Stimulated activated CD8-positive, alpha-beta memory T cell treated with anti-CD3 and anti-CD28 coated beads, Interleukin-15, amount 100 ng/mL, for 24 hours (primary cell): ENCODE data around the gene ADAMTSL2.

Experiments
- DNase-seq: peaks from one replicate; pipeline ENCODE4 v3.0.0-alpha.2; 2020; ENCODE audit warnings: low read depth

ADAMTSL2 gene

GRCh38 chr9:133499892-133500270, 34.6 kb upstream of the ADAMTSL2 start:
- DNase-seq: no peak

GRCh38 chr9:133502112-133502511, 32.4 kb upstream of the ADAMTSL2 start:
- no peak for DNase-seq

- no peak for DNase-seq
Measured at GRCh38 chr9:133505186-133505830, 29.2 kb upstream of the ADAMTSL2 start.

- DNase-seq: no peak
Measured at GRCh38 chr9:133505901-133506652, 28.4 kb upstream of the ADAMTSL2 start.

DNA sequence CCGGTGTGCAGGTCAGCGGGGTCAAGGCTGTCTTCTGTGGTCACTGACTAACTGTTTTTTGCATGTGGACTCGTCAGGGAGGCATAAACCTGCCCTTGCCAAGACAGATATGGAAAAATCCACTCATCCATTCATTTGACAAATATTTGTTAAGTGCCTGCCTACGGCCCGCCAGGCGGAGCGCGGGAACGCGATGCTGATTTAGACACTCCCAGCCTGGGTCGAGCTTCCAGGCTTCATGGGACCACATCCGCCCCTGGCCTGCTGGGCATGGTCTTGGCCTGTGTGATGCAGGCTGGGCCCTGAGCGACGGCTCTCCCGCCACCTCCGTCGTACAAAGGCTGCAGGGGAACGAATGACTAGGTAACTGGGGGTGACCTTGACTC, 27.9 kb upstream of the ADAMTSL2 start:
- no peak for DNase-seq

- no peak for DNase-seq
Measured at GRCh38 chr9:133507246-133507965, 27.1 kb upstream of the ADAMTSL2 start.

GRCh38 chr9:133508046-133508445, 26.5 kb upstream of the ADAMTSL2 start:
- no peak for DNase-seq

DNA sequence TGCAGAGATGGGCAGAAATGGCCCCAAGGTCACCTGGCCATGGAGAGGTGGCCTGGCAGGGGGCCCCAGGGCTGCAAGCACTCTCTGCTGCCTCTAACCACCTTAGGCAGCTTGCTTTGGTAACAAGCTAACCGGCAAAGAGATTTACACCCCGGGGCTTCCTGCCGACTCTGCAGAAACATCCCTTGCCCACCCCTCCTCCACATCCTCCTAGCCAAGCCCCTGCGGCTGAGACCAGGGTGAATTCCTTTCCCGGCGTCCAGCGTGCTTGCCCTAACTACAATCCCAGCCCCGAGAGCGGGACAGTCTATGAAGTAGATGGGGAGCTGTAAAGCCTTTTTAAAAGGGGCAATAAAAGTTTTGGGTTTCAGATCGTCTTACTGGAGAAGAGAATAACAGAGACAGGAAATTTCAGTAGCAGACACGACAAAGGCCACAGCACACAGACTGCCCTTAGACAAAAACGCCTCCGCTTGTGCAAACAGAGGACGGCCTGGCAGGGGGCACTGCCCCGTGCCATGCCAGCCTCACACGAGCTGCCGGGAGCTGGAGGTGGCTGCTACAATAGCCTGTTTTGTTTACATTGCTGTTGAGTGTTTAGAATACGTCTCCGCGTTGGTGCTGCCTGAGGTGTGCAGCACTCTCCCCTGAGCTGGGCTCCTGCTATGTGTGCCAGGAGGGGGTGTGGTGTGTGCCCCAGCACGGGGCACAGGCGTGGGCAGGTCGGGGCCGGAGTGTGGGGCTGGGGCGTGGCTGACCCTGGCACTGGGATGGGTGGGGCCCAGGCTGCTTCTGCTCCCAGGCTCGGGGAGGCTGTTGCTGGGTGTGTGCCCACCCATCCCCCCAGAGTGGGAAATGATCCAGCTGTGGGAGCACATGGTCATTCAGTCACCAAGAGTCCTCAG, 25.1 kb upstream of the ADAMTSL2 start:
- DNase-seq: no peak

DNA sequence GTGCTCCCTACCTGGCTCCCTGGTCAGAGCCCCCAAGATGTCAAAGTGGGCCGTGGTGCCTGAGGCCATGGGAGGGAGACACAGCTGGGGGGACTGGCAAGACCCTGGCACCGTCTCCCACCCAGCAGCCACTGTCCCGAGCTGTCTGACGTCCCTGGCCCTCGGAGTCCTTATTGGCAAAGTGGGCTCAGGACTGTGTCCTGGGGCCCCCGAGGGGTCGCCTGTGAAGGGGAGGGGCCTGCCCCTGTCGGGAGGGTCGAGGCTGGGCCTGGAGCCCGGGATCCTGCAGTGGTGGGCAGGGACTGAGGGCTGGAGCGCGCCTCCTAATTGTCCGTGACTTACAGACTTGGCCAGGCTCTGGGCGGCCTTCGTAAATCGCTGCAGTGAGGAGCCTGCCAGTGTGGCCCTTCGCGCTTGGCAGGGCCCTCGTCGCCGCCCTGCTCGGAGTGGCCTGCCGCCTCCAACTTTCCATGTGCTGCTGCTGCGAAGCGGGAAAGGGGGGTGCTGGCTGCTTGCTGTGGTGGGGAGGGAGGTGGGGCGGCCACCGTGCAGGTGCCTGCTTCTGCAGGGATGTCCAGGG, 23.5 kb upstream of the ADAMTSL2 start:
- DNase-seq: no peak

- DNase-seq: no peak
Measured at GRCh38 chr9:133511607-133512006, 22.9 kb upstream of the ADAMTSL2 start.

GRCh38 chr9:133512253-133513213, 22.0 kb upstream of the ADAMTSL2 start:
- no peak for DNase-seq

GRCh38 chr9:133513214-133514100, 21.0 kb upstream of the ADAMTSL2 start:
- DNase-seq: no peak

DNA sequence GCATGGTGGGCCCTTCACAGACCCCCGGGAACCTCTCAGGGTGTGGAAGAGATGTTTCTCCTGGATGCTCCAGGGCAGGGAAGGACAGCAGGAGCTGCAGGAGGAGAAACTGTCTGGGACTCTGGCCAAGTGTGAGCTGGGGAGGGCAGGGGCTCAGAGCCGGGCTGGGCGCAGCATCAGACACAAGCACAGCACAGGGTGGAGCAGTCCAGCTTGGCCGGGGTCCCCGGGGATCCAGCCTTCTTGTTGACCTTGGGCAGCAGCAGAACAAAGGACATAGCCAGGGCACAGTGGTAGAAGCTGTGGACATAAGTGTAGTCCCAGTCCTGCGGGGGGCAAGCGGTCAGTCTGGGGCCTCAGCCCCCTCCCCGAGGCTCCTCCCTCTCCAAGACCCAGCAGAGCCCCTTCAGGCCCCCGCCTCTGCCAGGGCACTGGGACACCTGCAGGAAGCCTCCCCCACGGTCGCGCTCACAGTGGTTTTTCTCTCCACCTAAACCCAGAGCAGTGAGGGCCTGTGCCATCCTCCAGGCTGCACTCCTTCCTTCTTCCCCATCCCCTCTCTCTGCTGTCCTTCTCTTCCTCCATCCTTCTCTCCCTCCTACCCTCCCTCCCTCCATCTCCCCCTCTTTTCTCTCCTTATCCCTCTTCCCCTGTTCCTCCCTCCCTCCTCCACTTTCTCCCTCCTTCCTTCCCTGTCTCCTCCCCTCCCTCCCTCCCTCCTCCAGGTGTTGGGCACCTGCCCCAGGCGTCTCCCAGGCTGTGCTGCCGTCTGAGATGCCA, 19.9 kb upstream of the ADAMTSL2 start:
- DNase-seq: no peak

GRCh38 chr9:133515240-133515610, 19.3 kb upstream of the ADAMTSL2 start:
- DNase-seq: no peak

GRCh38 chr9:133515615-133516255, 18.8 kb upstream of the ADAMTSL2 start:
- DNase-seq: no peak

DNA sequence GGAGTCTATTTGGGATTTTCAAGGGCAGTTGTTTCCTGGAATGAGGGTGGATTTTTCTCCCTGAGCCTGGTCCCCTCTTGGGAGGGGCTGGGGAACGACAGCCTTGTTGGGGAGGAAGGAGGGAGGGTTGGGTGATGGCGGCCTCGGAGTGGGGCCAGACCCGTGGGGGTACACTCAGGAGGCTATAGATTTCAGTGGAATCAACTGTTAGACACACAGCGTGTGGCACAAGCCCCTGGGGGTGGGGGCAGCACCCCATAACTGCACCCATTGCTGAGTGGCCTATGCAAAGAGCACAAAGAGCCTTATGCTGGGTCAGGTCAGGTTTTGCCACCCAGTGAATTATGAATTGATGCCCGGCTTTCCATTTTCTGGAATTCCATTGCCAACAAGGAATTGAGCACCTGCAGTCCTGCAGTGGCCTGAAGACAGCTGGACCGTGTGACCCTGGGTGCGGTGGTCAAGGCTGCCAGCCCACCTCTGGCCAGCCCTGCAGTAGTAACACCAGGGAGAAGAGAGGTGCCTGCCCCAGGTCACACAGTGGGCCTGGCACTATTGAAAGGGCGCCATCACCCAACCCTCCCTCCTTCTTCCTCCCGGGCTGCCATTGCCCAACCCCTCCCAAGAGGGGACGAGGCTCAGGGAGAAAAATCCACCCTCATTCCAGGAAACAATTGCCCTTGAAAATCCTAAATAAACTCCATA, 18.1 kb upstream of the ADAMTSL2 start:
- no peak for DNase-seq

DNA sequence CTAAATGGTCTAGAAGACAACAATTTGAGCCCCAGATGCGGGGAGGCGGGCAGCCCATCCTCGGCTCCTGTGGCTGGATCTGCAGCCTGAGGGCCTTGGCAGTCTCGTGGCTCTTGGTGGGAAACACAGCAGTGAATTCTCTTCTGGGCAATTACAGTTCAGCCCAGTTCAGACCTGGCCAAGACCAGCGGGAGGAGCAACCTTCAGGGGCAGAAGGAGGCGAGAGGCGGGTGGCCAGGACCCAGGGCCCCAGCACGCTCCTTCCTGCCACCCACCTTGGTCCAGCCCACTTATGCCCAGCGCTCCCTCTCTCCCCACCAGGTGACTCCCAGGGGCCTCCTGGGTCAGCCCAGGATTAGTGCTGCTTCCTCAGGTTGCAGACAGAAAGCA, 17.5 kb upstream of the ADAMTSL2 start:
- no peak for DNase-seq

DNA sequence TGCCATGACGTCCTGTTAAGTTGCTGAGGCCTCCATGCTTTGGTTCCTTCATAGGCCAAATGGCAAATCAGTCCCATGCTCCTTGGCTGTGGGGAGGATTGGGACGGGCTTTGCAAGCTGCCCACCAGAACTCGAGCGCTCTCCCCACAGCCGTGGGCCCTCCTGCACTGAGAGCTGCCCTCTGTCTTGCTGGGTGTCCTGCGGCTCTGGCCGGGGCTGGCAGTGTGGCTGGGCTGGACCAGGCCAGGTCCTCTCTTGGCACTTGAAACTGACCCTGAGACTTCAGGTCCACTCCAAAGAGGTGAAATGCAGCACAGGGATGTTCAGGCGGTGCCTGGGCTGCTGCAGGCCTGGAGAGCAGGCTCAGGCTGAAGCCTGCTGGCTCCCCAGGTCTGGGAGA, 16.8 kb upstream of the ADAMTSL2 start:
- no peak for DNase-seq
